Measurements from ENCODE around the gene CPNE5.

DNA sequence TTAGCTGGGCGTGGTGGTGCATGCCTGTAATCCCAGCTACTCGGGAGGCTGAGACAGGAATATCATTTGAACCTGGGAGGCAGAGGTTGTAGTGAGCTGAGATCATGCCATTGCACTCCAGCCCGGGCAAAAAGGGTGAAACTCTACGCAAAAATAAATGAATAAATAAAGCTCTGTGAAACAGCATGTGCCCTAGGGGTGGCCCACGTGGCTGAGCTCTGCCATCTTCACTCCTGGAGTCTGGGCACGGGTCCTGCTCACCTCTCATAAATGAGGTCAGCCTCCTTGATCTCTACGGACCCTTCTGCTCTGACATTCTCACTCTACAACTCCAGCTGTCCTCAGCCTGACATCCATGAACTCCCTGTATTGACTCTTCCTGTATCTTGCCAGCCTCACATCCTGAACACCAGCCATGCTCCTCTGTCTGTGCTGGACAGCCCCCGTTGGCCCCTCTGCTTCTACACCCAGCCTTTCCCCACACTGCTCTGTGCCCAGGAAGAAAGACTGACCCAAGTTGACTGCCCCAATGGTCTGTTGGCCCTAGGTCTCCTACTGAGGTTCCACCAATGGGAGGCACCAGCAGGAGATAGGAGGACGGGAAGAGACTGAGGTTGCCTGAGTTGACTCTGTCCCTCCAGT lies 21.9 kb downstream of the CPNE5 start:
- TF ChIP-seq CTCF (IDR thresholded peaks at IDR 0.05) (no peak), POLR2A (IDR thresholded peaks at IDR 0.05) (no peak)

All from uterus (tissue), 2 donors.